GM19193 (cell line): ENCODE data around the gene NT5DC4.

Source experiments
- POLR2A ChIP-seq: IDR thresholded peaks from 4 replicates; pipeline ENCODE4 v1.6.1; 2011; ENCODE audit not compliant: insufficient read depth, insufficient read length; ENCODE audit errors: extremely low read depth

Gene NT5DC4

GRCh38 chr2:112728029-112728362 lies 7.2 kb downstream of the NT5DC4 start:
- no peak for TF ChIP-seq POLR2A

GRCh38 chr2:112728378-112729175 lies 7.8 kb downstream of the NT5DC4 start:
- no peak for TF ChIP-seq POLR2A

GRCh38 chr2:112730216-112730615 lies 9.4 kb downstream of the NT5DC4 start:
- no peak for TF ChIP-seq POLR2A

GRCh38 chr2:112730791-112731190 lies 10.0 kb downstream of the NT5DC4 start:
- no peak for TF ChIP-seq POLR2A

- TF ChIP-seq POLR2A = no peak
These were observed 10.7 kb downstream of the NT5DC4 start for GRCh38 chr2:112731479-112731878.

GRCh38 chr2:112733456-112733855 lies 12.6 kb downstream of the NT5DC4 start:
- TF ChIP-seq POLR2A = no peak

- TF ChIP-seq POLR2A = no peak
These were observed 13.1 kb downstream of the NT5DC4 start for GRCh38 chr2:112733871-112734270.

GRCh38 chr2:112737542-112738232 lies 16.9 kb downstream of the NT5DC4 start:
- TF ChIP-seq POLR2A = no peak

- TF ChIP-seq POLR2A = no peak
These were observed 19.7 kb downstream of the NT5DC4 start for GRCh38 chr2:112740527-112740926.

GRCh38 chr2:112749755-112750559 lies 29.1 kb downstream of the NT5DC4 start:
- TF ChIP-seq POLR2A = no peak

- TF ChIP-seq POLR2A = no peak
These were observed 29.7 kb downstream of the NT5DC4 start for GRCh38 chr2:112750560-112750843.

- TF ChIP-seq POLR2A = no peak
These were observed 30.8 kb downstream of the NT5DC4 start for GRCh38 chr2:112751451-112752197.

- TF ChIP-seq POLR2A = no peak
These were observed 31.8 kb downstream of the NT5DC4 start for GRCh38 chr2:112752667-112753066.

GRCh38 chr2:112754564-112754963 lies 33.7 kb downstream of the NT5DC4 start:
- no peak for TF ChIP-seq POLR2A

- TF ChIP-seq POLR2A = no peak
These were observed 34.6 kb downstream of the NT5DC4 start for GRCh38 chr2:112755444-112755843.
